ENCODE data around the gene WDR86.

Gene WDR86, protein sequence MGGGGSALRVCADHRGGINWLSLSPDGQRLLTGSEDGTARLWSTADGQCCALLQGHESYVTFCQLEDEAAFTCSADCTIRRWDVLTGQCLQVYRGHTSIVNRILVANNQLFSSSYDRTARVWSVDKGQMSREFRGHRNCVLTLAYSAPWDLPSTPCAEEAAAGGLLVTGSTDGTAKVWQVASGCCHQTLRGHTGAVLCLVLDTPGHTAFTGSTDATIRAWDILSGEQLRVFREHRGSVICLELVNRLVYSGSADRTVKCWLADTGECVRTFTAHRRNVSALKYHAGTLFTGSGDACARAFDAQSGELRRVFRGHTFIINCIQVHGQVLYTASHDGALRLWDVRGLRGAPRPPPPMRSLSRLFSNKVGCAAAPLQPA

DNA sequence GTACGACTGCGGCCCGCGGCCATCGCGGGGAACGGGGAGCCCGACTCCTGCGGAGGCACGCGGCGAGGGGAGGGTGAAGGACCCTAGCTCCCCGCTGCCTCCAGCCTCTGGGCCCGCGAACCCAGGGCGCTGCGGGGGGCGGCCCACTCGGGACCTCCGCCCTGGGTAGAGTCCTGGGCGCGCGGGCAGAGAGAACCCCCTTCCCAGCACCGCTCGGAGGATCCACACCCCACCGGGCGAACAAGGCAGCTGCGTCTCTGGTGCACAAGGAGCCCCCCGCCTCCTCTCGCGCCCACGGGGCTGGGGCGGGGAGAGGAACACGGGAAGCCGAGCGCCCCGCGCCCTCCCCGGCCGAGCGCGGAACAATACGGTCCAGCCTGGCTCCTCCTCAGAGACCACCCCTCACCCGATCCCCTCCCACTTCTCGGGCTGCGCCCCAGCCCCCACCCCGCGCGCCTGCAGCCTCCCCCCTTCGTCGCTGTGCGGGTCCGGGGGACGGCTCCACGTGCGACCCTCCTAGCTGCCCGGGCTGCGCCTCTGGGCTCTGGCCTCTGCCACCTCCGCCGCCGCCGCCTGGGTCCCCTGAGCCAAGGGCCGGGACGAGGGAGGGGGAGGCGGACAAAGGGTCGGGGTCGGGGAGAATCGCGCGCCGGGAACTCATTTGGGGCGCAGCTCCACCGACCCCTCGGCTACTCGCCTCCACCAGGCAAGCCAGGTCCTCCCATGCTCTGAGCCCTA lies at the start of gene WDR86:
TSS of gene WDR86 (minus strand) at position 372 of the 738 bp plus-strand sequence. CDS start 449 bp downstream, outside the sequence.
- DNase-seq: no peak

DNA sequence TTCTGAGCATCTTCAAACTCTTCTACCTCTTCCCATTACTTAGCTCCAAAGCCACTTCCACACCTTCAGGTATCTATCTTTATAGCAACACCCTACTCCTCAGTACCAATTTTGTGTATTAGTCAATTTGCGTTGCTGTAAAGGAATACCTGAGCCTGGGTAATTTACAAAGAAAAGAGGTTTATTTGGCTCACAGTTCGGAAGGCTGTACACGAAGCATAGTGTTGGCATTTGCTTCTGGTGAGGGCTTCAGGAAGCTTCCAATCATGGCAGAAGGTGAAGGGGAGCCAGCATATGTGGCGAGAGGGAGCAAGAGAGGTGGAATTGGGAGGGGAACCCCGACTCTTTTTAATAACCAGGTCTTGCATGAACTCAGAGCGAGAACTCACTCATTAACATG lies 47.7 kb upstream of the WDR86 start:
- DNase-seq: peak; percentile 16

DNA sequence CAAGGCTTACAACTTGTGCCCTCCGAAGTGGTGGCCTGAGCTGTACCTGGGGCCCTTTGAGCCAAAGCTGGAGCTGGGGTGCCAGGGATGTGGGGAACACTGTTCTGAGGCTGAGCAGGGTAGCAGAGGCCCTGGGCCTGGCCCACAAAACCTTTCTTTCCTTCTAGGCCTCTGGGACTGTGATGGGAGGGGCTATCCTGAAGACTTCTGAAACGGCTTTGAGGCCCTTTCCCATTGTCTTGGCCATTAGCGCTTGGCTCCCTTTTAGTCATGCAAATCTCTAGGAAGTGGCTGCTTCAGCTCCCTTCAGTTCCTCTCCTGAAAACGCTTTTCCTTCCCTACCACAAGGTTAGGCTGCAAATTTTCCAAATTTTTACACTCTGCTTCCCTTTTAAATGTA lies 46.9 kb upstream of the WDR86 start:
- DNase-seq: peak; percentile 6

DNA sequence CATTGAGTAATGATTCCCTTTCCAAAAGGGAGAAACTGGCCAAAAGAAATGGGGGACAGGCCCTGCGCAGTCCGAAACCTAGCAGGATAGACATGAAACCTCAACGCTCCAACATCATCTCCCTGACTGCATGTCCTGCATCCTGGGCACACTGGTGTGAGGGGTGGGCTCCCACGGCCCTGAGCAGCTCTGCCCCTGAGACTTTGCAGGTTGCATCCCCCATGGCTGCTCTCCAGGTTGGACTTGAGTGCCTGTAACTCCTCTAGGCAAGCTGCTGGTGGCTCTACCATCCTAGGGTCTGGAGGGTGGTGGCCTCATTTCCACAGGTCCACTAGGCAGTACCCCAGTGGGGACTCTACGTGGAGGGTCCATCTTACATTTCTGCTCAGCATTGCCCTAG lies 46.4 kb upstream of the WDR86 start:
- peak; percentile 17 for DNase-seq

DNA sequence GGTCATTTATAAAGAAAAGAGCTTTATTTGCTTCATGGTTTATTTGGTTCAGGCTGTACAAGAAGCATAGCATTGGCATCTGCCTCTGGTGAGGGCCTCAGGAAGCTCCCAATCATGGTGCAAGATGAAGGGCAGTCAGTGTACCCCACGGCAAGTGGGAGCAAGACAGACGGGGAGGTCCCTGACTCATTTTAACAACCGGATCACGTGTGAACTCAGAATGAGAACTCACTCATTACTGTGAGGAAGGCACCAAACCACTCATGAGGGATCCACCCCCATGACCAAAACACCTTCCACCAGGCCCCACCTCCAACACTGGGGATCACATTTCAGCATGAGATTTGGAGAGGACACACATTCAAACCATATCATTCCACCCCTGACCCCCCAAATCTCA lies 45.9 kb upstream of the WDR86 start:
- peak; percentile 23 for DNase-seq

DNA sequence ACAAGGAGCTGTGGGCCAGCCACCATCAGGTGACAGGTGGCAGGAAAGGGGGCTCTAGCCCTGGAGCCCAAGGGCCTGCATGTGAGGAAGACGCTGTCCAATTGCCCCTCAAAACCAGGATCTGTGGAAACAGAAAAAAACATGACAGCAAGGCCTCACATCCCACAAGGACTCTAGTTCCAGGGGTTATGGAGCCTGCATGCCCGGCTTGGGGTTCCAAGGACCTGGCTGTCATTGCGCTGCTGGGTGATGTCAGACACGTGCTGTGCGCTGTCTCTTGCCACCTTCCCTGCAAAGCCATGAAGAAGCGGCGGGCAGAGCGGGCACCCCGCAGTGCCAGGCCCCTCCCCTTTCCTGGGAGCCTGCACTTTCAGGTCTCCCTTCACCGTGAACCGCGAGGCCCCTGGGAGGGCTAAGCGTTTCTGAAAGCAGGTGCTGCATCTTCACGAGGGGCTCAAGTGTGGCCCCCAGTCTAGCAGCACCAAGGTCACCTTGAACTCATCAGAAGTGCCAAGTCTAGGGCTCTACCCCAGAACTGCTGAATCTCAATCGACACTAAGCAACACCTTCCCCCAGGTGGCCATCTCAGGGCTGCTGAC lies 45.2 kb upstream of the WDR86 start:
- peak; percentile 16 for DNase-seq

DNA sequence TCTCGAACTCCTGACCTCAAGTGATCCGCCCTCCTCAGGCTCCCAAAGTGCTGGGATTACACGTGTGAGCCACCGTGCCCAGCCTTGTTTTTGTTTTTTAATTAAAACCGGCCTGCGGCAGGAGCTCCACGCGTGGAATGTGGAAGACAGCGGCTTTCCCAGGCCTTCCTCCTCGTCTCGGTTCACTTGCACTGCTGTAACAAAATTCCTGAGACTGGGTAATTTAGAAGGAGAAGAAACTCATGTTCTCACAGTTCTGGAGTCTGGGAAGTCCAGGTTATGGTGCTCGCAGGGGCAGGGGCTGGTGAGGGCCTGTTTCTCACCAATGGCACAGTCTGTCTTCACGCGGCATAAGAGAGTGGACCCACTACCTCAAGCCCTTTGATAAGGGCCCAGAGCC lies 44.5 kb upstream of the WDR86 start:
- DNase-seq: peak; percentile 10

DNA sequence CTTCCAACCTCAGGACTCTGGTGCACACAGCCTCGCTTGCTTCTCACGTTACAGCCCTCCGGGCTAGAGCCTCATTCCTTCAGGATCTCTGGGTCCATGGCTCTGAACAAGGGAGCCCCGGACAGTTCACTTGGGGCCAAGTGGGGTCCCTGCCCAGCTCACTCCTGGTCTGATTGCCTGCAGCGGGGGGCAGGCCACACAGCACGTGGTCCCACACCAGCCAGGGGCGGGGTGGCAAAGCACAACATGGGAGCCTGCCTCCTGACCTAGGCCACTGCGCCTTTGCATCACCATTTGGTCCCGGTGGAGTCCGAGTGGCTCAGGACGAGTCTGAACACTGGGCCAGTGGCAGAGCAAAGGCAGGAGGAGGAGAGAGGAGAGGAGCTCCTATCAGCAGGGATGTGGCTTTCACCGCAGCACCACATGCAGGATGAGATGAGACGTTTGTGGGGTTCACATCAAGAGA lies 43.5 kb upstream of the WDR86 start:
- peak; percentile 18 for DNase-seq

DNA sequence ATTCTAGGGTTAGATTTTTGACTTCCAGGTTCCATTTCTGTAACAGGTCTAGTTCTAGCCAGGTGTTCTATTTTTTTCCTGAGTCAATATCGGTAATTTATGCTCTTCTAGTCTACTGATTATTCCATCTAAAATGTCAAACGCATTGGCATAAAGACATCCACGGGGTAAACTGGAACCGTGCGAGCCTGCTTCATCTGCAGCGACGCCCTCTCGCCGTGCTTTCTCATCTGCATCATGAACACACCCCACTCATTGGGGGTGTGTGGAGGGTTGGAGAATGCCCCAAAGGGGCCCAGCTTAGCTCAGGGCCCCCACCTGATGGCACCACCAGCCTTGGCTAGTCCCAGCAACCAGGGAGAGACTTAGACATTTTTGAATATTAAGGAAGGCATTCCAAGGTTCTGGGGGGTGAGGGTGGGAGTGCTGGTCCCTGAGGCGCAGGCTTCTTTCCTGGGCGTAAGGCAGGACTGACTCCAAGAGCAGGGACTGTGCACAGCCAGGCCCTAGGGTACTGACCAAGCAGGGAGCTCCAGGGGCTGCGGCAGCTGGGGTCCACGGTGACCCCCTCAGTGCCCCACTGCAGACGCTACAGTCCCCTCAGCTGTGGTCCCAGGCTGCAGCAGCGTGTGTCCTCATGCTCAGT lies 43.0 kb upstream of the WDR86 start:
- DNase-seq: peak; percentile 3

DNA sequence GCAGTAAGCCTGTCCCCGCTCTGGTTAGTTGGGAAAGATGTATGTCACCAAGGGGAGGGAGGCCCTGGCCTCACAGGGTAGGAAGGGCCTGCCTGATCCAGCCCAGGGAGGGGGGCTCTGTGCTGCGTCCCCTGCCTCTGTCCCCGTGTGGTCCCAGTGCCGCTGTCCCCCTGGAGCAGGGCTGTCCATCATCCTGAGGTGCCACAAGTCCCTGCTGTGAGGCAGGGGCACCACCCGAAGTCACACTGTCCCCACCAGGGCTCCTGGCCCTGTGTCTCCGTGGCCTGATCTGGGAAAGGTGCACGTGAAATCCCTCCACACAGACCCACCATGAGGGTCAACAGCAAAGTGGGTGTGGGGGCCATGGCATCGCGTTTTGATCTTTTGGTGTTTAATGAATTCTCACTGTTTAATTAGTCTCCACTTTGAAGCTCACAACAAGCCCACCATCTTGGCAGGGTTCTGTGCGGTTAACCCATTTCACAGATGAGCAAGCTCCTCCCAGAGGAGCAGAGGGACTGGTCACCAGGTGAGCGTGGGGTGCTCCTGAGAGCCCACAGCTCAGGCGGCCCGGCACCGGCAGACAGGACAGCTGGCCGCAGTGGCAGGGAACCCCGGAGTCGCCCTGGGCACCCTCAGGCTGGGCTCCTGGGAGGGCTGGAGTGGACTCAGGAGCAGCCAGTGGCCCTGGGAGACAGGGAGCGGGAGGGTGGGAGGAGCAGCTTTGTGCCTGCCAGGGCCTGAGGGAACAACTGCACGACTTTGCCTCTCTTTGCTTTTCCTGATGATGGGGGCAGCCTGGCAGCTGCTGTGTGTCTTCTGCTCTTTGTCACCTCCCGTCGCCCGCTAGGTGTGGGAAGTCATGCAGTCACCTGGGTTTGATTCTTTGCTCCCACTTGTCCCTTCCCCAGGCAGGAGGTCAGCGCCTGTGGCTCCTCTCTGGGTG lies 42.1 kb upstream of the WDR86 start:
- DNase-seq: no peak

DNA sequence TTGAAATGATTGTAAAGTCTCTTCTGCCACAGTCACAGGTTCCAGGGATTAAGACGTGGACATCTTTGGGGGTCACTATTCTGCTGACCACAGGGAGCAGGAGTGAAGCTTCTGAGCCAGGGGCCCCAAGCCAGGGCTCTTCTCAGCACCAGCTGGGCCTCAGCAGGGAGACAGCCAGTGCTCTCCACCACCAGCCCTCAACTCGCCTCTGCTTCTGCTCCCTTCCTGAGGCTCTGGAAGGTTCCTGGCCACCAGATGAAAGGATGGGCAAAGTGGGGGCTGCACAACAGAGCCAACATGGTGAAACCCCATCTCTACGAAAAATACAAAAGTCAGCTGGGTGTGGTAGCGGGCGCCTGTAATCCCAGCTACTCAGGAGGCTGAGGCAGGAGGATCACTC lies 41.3 kb upstream of the WDR86 start:
- no peak for DNase-seq

DNA sequence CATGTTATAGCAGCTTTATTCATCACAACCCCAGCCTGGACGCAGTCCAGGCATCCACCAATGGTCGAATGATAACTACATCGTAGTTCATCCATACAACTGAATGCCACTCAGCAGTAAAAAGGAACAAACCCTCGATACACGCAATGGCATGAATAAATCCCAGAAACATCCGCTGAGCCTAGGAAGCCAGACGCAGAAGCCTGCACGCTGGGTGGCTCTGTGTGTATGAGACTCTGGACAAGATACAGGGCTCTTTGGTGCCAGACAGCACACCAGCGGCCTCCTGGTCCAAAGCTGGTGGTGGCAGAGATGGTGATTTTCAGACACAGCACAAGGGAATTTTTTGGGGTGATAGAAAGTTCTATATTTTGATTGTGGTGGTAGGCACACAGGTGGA lies 40.2 kb upstream of the WDR86 start:
- no peak for DNase-seq

DNA sequence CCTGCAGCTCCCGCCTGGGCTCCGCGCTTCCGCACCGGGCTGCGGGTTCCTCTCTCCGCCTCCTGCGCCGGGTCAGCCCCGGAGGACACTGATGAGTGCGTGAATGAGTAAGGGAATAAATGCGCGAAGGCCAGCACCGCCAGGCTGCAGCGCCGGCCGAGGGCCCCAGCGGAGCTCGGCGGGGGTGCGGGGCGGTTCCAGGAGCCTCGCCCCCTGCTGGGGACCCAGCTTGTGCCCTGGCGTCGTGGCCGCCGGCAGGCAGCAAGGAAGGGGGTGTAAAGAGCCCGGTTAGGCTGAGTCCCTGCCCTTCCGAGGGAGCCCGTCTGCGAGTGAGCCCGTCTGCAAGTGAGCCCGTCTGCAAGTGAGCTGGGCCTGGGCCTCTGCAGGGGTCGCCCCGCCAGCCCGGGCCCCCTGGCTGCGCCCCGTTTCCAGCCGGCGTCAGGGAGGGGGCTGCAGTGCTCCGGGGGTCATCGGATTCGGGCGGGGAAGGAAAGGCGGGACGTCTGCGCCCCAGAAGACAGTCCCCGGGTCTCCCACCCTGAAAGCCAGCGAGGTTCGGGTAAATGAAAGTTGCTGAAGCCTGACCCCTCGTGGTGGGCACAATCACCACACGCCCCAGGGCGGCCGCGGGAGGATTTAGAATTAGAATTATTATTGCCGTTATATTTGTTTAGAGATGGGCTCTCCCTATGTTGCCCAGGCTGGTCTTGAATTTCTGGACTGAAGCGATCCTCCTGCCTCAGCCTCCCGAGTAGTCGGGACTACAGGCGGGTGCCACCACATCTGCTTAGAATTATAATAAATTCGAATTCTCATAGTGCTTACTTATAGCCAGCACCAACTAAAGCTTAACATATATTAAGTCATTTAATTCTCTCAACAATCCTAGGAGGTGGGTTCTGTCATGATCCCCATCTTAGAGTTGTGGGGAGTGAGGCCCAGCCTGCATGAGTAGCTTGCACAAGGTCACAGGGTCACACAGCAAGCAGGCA lies 38.7 kb upstream of the WDR86 start:
- DNase-seq: peak; percentile 85

DNA sequence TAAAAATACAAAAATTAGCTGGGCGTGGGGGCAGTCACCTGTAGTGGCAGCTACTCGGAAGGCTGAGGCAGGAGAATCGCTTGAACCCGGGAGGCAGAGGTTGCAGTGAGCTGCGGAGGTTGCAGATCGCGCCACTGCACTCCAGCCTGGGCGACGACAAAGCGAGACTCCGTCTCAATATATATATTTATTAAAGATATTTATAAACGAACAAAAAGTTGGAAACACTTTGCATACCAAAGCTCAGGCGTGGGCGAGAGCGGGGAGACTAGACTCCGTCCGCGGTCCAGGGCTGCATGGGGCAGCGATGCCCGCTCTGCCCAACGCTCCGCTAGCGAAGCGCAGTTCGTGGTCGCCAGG lies 38.0 kb upstream of the WDR86 start:
- no peak for DNase-seq

DNA sequence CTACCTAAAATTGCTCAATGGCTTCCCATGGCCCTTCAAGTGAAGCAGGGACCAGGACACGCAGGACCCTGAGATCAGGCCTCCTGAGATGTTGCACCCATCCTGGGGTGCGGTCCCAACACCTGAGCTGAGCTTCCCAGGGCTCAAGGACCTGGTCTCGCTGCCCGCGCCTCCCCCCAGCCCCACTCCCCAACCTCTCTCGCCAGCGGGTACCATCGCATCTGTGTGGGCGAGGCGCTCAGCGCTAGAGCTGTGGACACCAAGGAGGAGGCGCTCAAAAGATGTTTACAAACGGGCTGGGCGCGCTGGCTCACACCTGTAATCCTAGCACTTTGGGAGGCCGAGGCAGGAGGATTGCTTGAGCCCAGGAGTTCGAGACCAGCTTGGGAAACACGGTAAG lies 37.5 kb upstream of the WDR86 start:
- no peak for DNase-seq

DNA sequence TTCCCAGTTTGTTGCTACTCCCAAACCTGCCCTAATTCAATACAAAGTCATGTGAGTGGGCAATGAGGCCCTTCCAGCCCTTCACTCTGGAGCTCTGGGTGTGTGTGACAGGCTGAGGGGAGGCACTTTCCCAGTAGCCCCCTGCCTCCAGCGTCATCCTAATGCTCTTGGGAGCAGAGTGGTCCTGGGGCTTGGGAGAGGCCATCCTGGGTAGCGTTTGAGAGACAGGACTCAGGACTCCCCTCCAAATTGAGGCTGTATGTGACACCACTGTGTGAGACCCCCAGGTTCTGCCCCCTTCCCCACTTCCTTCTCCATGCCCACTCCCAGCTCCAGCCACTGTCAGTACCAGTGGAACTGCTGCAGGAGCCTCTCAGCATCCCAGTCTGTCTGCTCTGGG lies 36.6 kb upstream of the WDR86 start:
- no peak for DNase-seq

DNA sequence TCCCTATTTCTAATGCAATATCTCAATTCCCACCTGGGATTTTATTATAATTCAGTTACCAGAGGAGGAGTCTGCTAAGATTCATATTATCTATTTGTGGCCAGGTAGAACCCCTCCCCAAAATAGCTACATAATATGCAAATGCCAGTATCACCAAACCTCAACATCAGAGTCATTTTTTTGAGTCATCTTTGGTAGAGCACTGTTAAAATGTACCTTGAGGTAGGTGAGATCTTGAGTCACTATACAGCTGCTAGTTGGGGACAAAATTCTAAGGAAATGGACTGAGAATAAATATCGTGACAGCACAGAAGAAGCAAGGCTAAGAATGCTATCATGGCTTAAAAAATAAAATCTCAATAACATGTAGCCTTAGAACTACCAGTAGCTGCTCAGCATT lies 34.8 kb upstream of the WDR86 start:
- no peak for DNase-seq

DNA sequence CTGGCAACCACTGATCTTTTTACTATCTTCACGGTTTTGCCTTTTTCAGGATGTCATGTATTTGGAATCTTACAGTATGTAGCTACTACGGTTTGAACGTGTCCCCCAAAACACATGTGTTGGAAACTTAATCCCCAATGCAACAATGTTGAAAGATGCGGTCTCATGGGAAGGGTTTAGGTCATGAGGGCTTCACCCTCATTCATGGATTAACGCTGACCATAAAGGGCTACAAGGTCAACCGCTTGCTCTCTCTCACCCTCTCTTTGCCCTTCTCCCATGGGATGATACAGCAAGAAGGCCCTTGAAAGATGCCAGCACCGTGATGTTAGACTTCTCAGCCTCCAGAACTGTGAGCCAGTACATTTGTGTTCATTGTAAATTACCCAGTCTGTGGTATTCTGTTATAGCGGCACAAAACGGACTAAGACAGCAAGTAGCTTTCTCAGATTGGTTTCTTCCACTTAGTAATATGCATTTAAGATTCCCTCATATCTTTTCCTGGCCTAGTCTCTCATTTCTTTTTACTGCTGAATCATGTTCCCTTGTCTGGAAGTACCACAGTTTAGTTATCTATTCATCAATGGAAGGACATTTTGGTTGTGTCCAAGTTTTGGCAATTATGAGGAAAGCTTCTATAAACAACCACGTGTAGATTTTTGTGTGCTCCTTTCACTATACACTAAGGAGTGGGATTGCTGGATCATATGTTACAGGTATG lies 33.1 kb upstream of the WDR86 start:
- DNase-seq: no peak

DNA sequence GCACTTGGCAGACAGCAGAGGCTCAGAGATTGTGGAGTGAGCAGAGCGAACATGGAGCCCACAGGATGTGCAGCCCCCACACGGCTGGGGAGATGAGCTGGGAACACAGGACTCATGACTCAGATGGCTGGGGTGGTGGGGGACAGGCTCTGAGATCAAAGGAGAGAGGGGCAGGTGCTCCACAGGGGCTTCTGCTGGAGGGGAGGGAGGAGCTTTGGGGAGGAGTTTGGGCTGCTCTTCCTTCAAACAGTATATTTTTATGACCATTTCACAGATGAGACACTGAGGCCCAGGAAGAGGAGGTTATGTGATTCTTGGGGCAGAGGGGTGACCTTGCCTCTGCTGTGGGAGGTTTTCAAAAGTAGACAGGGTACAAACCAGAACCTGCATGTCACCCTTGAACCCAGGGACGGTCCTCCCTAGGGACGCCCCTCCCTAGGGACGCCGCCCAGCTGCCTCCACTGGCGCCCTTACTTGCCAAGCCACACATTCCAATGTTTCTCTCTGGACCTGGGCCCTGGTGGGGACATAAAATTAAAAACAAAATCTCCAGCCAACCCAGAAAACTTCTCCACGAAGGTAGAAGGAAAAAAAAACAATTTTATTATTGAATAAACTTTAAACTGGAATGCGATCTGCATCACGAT lies 31.1 kb upstream of the WDR86 start:
- no peak for DNase-seq

All from stimulated activated CD8-positive, alpha-beta memory T cell treated with anti-CD3 and anti-CD28 coated beads, Interleukin-4, amount 100 ng/mL, for 48 hours (primary cell).